Measurements from ENCODE around the gene TMEM269.
"Not testable (repeated sequence)": the region's sequence is repeated elsewhere in the genome, so short reads cannot be mapped to it uniquely, and the experiment has no call there.

The TMEM269 gene

GRCh38 chr1:42777852-42778251 is 6.9 kb upstream of the TMEM269 start:
- no peak for DNase-seq

DNA sequence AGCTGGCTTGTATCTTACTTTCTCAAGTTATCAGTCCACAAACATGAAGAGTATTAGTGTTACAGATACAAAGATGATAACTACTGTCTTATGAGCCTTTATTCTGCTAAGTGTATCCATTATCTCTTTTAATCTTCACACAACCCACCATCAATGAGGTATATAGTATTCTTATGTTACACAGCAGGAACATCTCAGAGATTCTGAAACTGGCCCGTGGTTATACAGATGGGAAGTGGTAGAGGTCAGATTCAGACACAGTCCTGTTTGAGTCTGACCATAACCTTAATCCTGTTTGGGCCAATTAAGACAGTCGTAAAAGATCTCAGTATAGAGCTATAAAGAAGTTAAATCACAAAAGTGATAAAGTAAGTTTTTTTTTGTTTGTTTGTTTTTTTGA is 5.1 kb upstream of the TMEM269 start:
- DNase-seq: no peak

- no peak for DNase-seq
These were observed 4.6 kb upstream of the TMEM269 start for GRCh38 chr1:42780176-42780575.

GRCh38 chr1:42783092-42783491 is 1.7 kb upstream of the TMEM269 start:
- no peak for DNase-seq

DNA sequence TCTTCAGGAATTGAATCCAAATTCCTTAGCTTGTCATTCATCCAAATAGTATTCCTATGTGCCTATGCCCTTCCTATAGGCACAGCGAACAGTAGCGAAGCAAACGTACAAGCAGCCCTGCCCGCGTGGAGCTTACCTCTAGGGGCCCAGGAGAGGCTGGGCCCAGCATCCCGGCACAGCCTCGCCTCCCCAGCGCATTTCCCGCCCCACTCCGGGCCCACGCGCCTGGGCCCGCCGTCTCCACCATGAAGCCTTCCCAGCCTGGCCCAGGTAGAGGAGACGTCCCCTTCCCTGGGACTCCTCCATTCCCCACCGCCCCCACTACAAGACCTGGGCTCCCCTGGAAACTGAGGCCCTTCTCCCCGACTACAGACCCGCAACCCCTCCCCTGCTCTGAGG is 245 bp upstream of the TMEM269 start:
- no peak for DNase-seq

GRCh38 chr1:42786097-42786496 is 1.3 kb downstream of the TMEM269 start:
- no peak for DNase-seq

- DNase-seq: no peak
These were observed 3.2 kb downstream of the TMEM269 start for GRCh38 chr1:42788021-42788420.

- no peak for DNase-seq
These were observed 9.0 kb downstream of the TMEM269 start for GRCh38 chr1:42793824-42794223.

GRCh38 chr1:42797414-42797813 is 12.6 kb downstream of the TMEM269 start:
- DNase-seq: no peak

- no peak for DNase-seq
These were observed 13.2 kb downstream of the TMEM269 start for GRCh38 chr1:42797979-42798378.

DNA sequence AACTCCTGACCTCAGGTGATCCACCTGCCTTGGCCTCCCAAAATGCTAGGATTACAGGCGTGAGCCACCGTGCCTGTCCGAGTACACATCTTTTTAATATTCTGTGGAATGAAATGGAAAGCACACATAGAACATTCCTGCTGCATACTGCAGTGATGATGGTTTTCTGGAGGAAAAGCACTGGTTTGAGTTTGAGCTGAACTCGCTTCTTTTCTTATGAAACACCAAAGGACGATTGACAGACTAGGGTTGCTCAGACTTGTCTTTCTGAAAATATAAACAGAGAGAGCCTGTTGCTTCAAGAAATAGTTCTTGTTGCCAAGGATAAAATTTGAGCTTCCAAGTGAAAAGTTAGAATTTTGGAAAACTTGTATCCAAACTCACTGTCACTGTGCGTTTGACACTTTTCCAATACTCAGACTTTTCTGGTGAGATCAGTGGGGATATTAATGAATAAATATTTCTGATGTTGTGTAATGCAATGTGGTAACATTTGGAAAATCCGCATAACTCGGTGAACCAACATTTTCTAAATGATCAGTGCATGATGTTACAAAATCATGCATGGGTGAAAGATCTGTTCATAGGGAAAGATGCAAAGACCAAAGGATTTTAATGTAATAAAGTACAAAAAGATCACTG is 17.2 kb downstream of the TMEM269 start:
- no peak for DNase-seq

DNA sequence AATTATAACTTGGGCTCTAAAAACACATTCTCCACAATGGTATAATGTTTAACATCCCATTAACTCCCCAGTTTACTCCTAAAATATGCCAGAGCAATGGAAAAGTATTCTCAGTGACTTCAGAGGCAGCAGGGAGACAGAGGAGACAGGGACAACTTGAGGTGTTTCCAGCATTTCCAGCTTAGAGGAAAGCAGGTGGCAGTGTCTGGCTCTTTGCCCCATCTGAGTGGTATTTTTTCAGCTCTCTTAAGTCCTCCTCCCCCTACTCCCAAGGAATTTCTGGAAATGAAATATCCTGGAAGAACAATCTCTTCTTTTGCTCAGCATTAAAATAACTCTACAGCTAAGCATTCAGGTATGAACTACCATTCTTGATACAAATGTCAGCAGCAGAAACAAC is 21.4 kb downstream of the TMEM269 start:
- DNase-seq: no peak

DNA sequence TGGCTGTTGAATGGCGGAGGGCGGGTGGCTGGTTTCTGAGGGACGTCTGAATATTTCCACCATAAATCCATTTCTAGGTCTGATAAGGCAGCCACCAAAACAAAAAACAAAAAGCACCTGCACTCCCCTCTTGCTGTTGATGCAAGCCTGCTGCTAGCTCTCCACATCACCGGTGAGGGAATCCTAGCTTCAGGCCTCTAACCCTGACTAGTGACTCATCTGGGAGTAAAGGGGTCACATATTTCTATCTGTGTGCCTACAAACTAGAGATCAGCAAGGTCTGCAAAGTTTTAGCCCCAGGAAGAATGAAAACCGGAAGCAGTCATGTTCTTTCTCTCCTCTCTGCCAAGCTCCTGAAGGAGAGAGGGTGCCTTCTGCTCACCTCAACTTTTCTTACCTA is 21.8 kb downstream of the TMEM269 start:
- DNase-seq: no peak

DNA sequence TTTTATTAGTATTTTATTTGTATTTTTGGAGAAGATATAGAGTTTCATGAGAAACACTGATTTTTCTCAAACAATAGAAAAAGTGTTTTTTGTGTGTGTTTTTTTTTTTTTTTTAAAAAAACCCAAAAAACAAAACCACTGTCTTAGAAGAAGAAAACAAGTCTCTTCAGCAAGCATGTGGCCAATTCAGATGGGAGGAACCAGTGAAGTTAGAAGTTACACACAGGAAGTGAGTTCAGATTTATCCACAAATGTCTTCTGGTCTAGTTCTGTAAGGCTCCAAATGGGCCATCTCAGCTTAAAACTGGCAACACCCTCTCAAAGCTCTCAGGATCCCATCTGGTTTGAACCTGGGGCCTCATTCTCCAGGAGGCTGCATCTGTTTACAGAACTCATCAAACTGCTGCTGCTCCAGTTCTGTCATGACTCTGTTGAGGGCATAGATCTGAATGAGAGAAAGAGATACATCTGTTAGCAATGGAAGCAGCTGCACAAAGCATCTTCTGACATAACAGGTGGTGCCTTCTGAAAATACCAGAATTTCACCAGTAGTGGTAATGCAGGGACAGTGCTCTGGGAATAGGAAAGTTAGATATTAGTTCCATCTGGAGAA is 22.4 kb downstream of the TMEM269 start:
- no peak for DNase-seq

DNA sequence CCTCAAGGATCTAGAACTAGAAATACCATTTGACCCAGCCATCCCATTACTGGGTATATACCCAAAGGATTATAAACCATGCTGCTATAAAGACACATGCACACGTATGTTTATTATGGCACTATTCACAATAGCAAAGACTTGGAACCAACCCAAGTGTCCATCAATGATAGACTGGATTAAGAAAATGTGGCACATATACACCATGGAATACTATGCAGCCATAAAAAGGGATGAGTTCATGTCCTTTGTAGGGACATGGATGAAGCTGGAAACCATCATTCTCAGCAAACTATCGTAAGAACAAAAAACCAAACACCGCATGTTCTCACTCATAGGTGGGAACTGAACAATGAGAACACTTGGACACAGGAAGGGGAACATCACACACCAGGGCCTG is 30.0 kb downstream of the TMEM269 start:
- DNase-seq: not testable (repeated sequence)

- DNase-seq: peak; percentile 64
These were observed 31.3 kb downstream of the TMEM269 start for GRCh38 chr1:42815941-42816584.

DNA sequence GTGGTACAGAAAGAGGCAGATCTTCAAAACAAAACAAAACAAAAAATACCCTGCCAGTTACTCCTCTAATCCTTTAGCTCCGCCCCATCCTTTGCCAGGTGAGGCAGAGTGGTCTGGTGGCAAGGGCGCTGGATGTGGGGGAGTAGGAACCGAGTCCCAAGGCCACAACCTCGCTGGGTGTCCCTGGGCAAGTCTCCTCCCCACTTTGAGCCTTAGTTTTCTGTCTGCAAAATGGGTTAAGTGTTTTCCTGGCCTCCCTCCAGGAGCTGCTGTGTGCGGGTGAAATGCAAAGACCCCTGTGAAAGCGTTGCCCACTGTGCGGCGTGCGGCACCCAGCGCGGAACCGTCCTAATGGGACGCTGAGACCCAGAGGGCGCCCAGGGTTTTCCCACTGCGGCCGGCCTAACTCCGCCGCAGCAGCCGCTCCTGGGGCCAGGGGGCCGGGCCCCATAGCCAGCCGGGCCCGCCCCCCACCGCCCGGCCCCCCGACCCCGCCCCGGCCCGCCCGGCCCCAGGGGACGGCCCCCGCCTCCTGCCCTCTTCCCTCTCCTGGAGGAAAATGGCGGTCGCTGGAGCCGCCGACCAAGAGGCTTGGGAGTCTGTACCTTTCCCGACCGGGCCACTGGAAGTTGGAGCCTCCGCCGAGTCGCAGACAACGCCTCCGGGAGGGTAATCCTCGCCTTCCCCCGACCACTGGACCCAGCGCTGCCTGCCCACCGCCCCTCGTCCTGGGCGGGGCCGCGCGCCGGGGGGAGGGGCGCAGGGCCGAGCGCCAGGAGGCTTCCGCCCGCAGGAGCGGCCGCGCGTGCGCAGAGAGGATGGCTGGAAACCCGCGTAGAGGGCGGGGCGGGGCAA is 32.0 kb downstream of the TMEM269 start, which contains the start of the genes ERMAP and SVBP:
Gene ERMAP, plus strand, starts transcription at position 538 of the 855 bp plus-strand sequence. CDS start 13,327 bp downstream, outside the sequence.
Gene SVBP, minus strand, starts transcription at position 813 of the 855 bp plus-strand sequence. CDS start 853 bp downstream, outside the sequence.
- DNase-seq: peak; percentile 98

DNA sequence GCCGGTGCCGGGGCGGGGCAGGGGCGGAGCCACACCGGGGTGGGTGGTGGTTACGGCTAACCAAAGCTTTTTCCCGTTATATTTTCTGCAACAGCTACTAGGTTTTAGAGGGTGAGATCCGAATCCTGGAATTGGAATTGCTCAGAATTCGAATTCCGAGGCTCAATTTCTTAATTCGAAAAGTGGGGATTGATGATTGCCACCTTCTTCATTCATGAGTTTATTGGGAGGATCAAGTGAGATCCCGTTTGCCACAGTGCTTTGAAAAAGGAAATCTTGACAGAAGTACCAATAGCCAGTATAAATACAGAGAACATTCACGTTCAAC is 32.6 kb downstream of the TMEM269 start:
- no peak for DNase-seq

- DNase-seq: no peak
These were observed 33.2 kb downstream of the TMEM269 start for GRCh38 chr1:42817976-42818375.

GRCh38 chr1:42820813-42821212 is 36.0 kb downstream of the TMEM269 start:
- DNase-seq: no peak

DNA sequence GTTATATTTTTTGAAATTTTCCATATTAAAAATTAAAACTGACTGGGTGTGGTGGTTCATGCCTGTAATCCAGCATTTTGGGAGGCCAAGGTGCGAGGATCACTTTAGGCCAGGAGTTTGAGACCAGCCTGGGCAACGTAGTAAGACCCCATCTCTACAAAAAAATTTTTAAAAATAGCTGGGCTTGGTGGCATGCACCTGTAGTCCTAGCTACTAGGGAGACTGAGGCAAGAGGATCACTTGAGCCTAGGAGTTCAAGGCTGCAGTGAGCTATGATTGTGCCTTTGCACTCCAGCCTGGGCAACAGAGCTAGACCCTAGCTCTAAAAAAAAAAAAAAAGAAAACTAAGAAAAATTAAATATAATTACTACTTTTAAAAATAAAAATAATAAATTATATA is 36.9 kb downstream of the TMEM269 start:
- no peak for DNase-seq

DNA sequence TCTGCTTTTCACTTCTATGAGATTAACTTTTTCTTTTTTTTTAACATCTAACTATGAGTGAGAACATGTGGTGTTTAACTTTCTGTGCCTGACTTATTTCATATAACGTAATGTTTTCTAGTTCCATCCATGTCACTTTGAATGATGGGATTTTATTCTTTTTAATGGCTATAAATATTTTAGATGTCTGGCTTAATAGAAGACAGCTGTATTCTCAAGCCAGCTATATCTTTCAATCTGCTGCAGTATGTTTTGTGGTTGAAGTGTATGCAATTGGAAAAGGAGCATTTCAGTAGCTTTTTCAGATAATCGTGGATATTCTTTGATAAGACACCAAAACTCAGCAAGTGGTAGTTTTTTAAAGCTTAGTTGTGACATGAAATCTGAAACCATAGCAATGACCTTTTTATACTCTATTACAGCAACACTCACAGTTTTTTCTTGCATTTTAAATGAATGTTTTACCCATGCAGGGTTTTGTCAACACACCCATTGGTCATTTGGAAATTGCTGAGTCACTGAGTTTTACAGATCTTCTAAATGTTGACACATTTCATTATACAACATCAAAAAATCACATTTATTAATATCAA is 38.1 kb downstream of the TMEM269 start:
- DNase-seq: no peak

DNA sequence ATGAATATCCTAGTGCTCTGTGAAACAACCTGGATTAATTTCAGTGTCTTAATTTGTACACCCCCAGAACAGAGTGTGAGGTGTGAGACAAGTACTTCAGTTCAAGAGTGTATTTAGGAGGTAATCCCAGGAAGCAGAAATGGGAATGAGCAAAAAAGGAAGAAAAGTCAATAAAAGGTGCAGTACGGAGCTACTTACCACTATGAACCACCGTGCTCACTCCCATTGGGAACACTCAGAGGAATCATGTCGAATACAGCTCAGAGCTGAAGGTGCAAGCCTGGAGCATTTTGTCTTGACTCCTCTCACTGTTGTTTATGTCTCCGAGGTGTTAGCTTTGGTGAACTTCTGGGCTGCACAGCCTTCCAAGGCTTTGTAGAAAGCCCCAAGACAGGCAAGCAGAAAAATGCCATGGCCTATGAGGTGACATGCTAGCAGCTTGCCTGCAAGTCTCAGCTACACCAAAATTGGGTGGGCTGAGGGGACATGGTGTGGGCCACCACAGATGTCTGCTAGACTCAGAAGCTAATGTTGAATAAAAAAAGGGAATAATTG is 39.8 kb downstream of the TMEM269 start:
- no peak for DNase-seq
